HG03439 (cell line): ENCODE measurements around the gene CCIN.
"Not testable (repeated sequence)": the region's sequence is repeated elsewhere in the genome, so short reads cannot be mapped to it uniquely, and the experiment has no call there.

Experiments
- ATAC-seq: cut with Tn5 transposase; IDR thresholded peaks from one replicate; pipeline ENCODE4 v1.9.1; 2021; ENCODE audit warnings: mild to moderate bottlenecking, moderate library complexity; ENCODE audit not compliant: unreplicated experiment

Gene CCIN

GRCh38 chr9:36158122-36158521 lies 11.1 kb upstream of the CCIN start:
- no peak for ATAC-seq

GRCh38 chr9:36158917-36159316 lies 10.3 kb upstream of the CCIN start:
- no peak for ATAC-seq

GRCh38 chr9:36159509-36159908 lies 9.7 kb upstream of the CCIN start:
- ATAC-seq = not testable (repeated sequence)

- ATAC-seq = not testable (repeated sequence)
Observed at GRCh38 chr9:36160126-36160525, 9.1 kb upstream of the CCIN start.

- no peak for ATAC-seq
Observed at GRCh38 chr9:36161187-36161586, 8.0 kb upstream of the CCIN start.

- ATAC-seq = no peak
Observed at GRCh38 chr9:36162211-36162738, 6.9 kb upstream of the CCIN start.

GRCh38 chr9:36163049-36163785 lies 6.0 kb upstream of the CCIN start:
- no peak for ATAC-seq

- ATAC-seq = no peak
Observed at GRCh38 chr9:36163786-36164170, 5.4 kb upstream of the CCIN start.

GRCh38 chr9:36164372-36164771 lies 4.8 kb upstream of the CCIN start:
- no peak for ATAC-seq

- ATAC-seq = no peak
Observed at GRCh38 chr9:36164989-36165388, 4.2 kb upstream of the CCIN start.

- no peak for ATAC-seq
Observed at GRCh38 chr9:36165826-36166167, 3.4 kb upstream of the CCIN start.

GRCh38 chr9:36166168-36166927 lies 2.8 kb upstream of the CCIN start:
- ATAC-seq = peak; percentile 83

GRCh38 chr9:36169708-36170107 lies 520 bp downstream of the CCIN start:
- ATAC-seq = no peak

GRCh38 chr9:36170531-36170930 lies 1.3 kb downstream of the CCIN start:
- ATAC-seq = no peak

GRCh38 chr9:36173861-36174260 lies 4.7 kb downstream of the CCIN start:
- no peak for ATAC-seq

GRCh38 chr9:36174271-36174670 lies 5.1 kb downstream of the CCIN start:
- no peak for ATAC-seq

- ATAC-seq = no peak
Observed at GRCh38 chr9:36174731-36175130, 5.5 kb downstream of the CCIN start.

GRCh38 chr9:36175209-36175608 lies 6.0 kb downstream of the CCIN start:
- not testable (repeated sequence) for ATAC-seq

- ATAC-seq = not testable (repeated sequence)
Observed at GRCh38 chr9:36176496-36176895, 7.3 kb downstream of the CCIN start.

- no peak for ATAC-seq
Observed at GRCh38 chr9:36177571-36177970, 8.4 kb downstream of the CCIN start.

GRCh38 chr9:36180243-36180642 lies 11.1 kb downstream of the CCIN start:
- ATAC-seq = not testable (repeated sequence)

- no peak for ATAC-seq
Observed at GRCh38 chr9:36187414-36187813, 18.2 kb downstream of the CCIN start.
